SK-N-SH (cell line): ENCODE measurements around the gene SLC2A14. TPM values are rescaled to one million over a fixed set of nuclear protein-coding genes. Genes with fewer than 3 reads are reported as not detected.

ENCODE experiments used
- CTCF ChIA-PET: fragments of 300-600, 350-600 bp; formaldehyde crosslinking; extraction: SDS; loops from one replicate; lab custom pipeline; 2021; lab: Yijun Ruan, JAX
- POLR2A ChIA-PET: fragments of 350-600 bp; sonication (Branson Sonifier 250); formaldehyde crosslinking; extraction: SDS; loops from one replicate; lab custom pipeline; 2020; ENCODE audit warnings: antibody characterized with exemption, inconsistent platforms; lab: Yijun Ruan, JAX
- DNase-seq: peaks from one replicate; pipeline ENCODE4 v3.0.0; 2012
- H2AFZ ChIP-seq: fragments of 200-600 bp; sonication (generic); 2 replicates; pipeline ENCODE4 v1.8.1; 2016; ENCODE audit warnings: antibody characterized with exemption, mild to moderate bottlenecking, low read depth
- H3F3A ChIP-seq: fragments of 200-600 bp; sonication (generic); replicated peaks from 2 replicates; pipeline ENCODE3; 2016; ENCODE audit warnings: antibody characterized with exemption, mild to moderate bottlenecking; ENCODE audit not compliant: insufficient read depth
- H3K27ac ChIP-seq, 2 experiments: fragments of 200-500 bp in 1 of 2; fragments of 200-600 bp in 1 of 2; sonication (Bioruptor generic) in 1 of 2; sonication (generic), shearing (Covaris generic) in 1 of 2; 2 replicates each; pipeline versions ENCODE4 v1.5.1 to v1.6.1; 2014 to 2016; ENCODE audit warnings: low read depth in 2 of 2, inconsistent platforms in 1 of 2, low read length in 1 of 2, mild to moderate bottlenecking in 1 of 2, mixed read lengths in 1 of 2
- H3K27me3 ChIP-seq: fragments of 200-600 bp; sonication (generic), shearing (Covaris generic); 2 replicates; pipeline ENCODE4 v1.6.1; 2016; ENCODE audit warnings: mixed run types; ENCODE audit not compliant: insufficient read depth
- H3K36me3 ChIP-seq, 2 experiments: fragments of 200-500 bp in 1 of 2; fragments of 200-600 bp in 1 of 2; sonication (Bioruptor generic) in 1 of 2; sonication (generic) in 1 of 2; replicated peaks in 1 of 2; 2 replicates each; pipeline versions ENCODE3 to v1.5.1; 2014 to 2016; ENCODE audit warnings: low read length in 1 of 2, mild to moderate bottlenecking in 1 of 2; ENCODE audit not compliant: insufficient read depth in 2 of 2, control insufficient read depth in 1 of 2
- H3K4me1 ChIP-seq, 2 experiments: fragments of 200-500 bp in 1 of 2; fragments of 200-600 bp in 1 of 2; sonication (Bioruptor generic) in 1 of 2; sonication (generic), shearing (Covaris generic) in 1 of 2; 2 replicates each; pipeline versions ENCODE4 v1.5.1 to v1.6.1; 2014 to 2016; ENCODE audit warnings: low read depth in 1 of 2, low read length in 1 of 2, mixed run types in 1 of 2; ENCODE audit not compliant: insufficient read depth in 2 of 2, control insufficient read depth in 1 of 2
- H3K4me2 ChIP-seq: fragments of 200-600 bp; sonication (generic), shearing (Covaris generic); 2 replicates; pipeline ENCODE4 v1.6.1; 2017; ENCODE audit warnings: mixed run types
- H3K4me3 ChIP-seq, 2 experiments: fragments of 200-500 bp in 1 of 2; fragments of 200-600 bp in 1 of 2; sonication (Bioruptor generic) in 1 of 2; sonication (generic), shearing (Covaris generic) in 1 of 2; 2 replicates each; pipeline versions ENCODE4 v1.5.1 to v1.8.1; 2014 to 2016; ENCODE audit warnings: low read depth in 2 of 2, inconsistent platforms in 1 of 2, low read length in 1 of 2, mild to moderate bottlenecking in 1 of 2, mixed read lengths in 1 of 2, moderate library complexity in 1 of 2
- H3K79me2 ChIP-seq: fragments of 200-600 bp; sonication (generic); 2 replicates; pipeline ENCODE4 v1.8.1; 2017; ENCODE audit warnings: mild to moderate bottlenecking; ENCODE audit not compliant: insufficient read depth
- H3K9ac ChIP-seq: fragments of 200-600 bp; sonication (generic); 2 replicates; pipeline ENCODE4 v1.6.1; 2017; ENCODE audit warnings: mixed run types
- H3K9me2 ChIP-seq: fragments of 200-600 bp; sonication (generic); 2 replicates; pipeline ENCODE4 v1.6.1; 2017; ENCODE audit warnings: mixed run types
- H3K9me3 ChIP-seq: fragments of 200-600 bp; sonication (generic); 2 replicates; pipeline ENCODE4 v1.6.1; 2017; ENCODE audit warnings: mixed run types, mild to moderate bottlenecking, moderate library complexity
- H4K20me1 ChIP-seq: fragments of 200-600 bp; sonication (generic); 2 replicates; pipeline ENCODE4 v1.6.1; 2017; ENCODE audit warnings: mild to moderate bottlenecking, mixed run types; ENCODE audit not compliant: insufficient read depth
- CHD2 ChIP-seq: fragments of 150-350 bp; IDR thresholded peaks from 2 replicates; pipeline ENCODE4 v1.6.1; 2018; ENCODE audit warnings: low read length; ENCODE audit not compliant: partially characterized antibody
- ELF1 ChIP-seq: IDR thresholded peaks from 2 replicates; pipeline ENCODE4 v1.4.0; 2012
- EZH2phosphoT487 ChIP-seq: fragments of 200-600 bp; sonication (generic); IDR thresholded peaks from 2 replicates; pipeline ENCODE4 v1.6.1; 2017; ENCODE audit warnings: low read depth, mixed run types, mild to moderate bottlenecking, antibody characterized with exemption, moderate library complexity, borderline replicate concordance
- FOSL2 ChIP-seq: IDR thresholded peaks from 2 replicates; pipeline ENCODE4 v1.4.0; 2012; ENCODE audit warnings: low read depth, mild to moderate bottlenecking, moderate library complexity, borderline replicate concordance
- FOXJ3 ChIP-seq: sonication (generic); formaldehyde crosslinking; IDR thresholded peaks from 2 replicates; pipeline ENCODE4 v1.5.1; 2020; ENCODE audit warnings: mild to moderate bottlenecking, missing genetic modification reagents
- GABPA ChIP-seq: IDR thresholded peaks from 2 replicates; pipeline ENCODE4 v1.4.0; 2012; ENCODE audit warnings: low read depth, mild to moderate bottlenecking
- GATA2 ChIP-seq: sonication (generic); formaldehyde crosslinking; IDR thresholded peaks from 2 replicates; pipeline ENCODE4 v1.5.0; 2020; ENCODE audit warnings: mild to moderate bottlenecking, missing genetic modification reagents
- MAX ChIP-seq: IDR thresholded peaks from 2 replicates; pipeline ENCODE4 v1.4.0; 2012; ENCODE audit warnings: low read depth
- MEF2A ChIP-seq: IDR thresholded peaks from 2 replicates; pipeline ENCODE4 v1.4.0; 2012; ENCODE audit warnings: low read depth, borderline replicate concordance
- MXI1 ChIP-seq: IDR thresholded peaks from 2 replicates; pipeline ENCODE4 v1.6.1; 2012; ENCODE audit warnings: mild to moderate bottlenecking, low read depth, low read length, improper control_type of control experiment
- NFIC ChIP-seq: IDR thresholded peaks from 2 replicates; pipeline ENCODE4 v1.4.0; 2012; ENCODE audit warnings: borderline replicate concordance
- NRF1 ChIP-seq: IDR thresholded peaks from 2 replicates; pipeline ENCODE4 v1.6.1; 2012; ENCODE audit warnings: low read depth, mild to moderate bottlenecking, low read length
- POLR2AphosphoS5 ChIP-seq: IDR thresholded peaks from 2 replicates; pipeline ENCODE4 v1.6.1; 2012; ENCODE audit warnings: low read depth, low read length
- RAD21 ChIP-seq: IDR thresholded peaks from 2 replicates; pipeline ENCODE4 v1.6.1; 2012; ENCODE audit warnings: mild to moderate bottlenecking, low read length
- RXRA ChIP-seq: IDR thresholded peaks from 2 replicates; pipeline ENCODE4 v1.4.0; 2012; ENCODE audit warnings: low read depth, mild to moderate bottlenecking, borderline replicate concordance
- SIN3A ChIP-seq: IDR thresholded peaks from 2 replicates; pipeline ENCODE4 v1.6.1; 2012; ENCODE audit warnings: low read depth, mild to moderate bottlenecking, low read length, moderate library complexity, borderline replicate concordance
- TEAD4 ChIP-seq: IDR thresholded peaks from 2 replicates; pipeline ENCODE4 v1.4.0; 2012; ENCODE audit warnings: mild to moderate bottlenecking, borderline replicate concordance; ENCODE audit not compliant: insufficient read depth
- WGBS: methylation state at CpG from one replicate; pipeline ENCODE4 v1.1.6; 2017; ENCODE audit warnings: low lambda C conversion rate; 5-methylcytosine and 5-hydroxymethylcytosine counted together
- polyA plus RNA-seq, 3 experiments: library from polyadenylated mRNA; depleted of rRNA; stranded (reverse); fragments of >200 nt; gene quantifications; 2 replicates each; pipeline ENCODE4 v1.2.3, GENCODE V29; 2012
- TF ChIP-seq, protein P1 (sequence below): IDR thresholded peaks from 2 replicates; pipeline ENCODE4 v1.6.1; 2012; ENCODE audit warnings: mild to moderate bottlenecking, low read depth, low read length, moderate library complexity

Gene SLC2A14
- polyA plus RNA-seq, 1 of the 3 experiments (the other 2 are of a cell fraction) = 0.39 TPM

DNA sequence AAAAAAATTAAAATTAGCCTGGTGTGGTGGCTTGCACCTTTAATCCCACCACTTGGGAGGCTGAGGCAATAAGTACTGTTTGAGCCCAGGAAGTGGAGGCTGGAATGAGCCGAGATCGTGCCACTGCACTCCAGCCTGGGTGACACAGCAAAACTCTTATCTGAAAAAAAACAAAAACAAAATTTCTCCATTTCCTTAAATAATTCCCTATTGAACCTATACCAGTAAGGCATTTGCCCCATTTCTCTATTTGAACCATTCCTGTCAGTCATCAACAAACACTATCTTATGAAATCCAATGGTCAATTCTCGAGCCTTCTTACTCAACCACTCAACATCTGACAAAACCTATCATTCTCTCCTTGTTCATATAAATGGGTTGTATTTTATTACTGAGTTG is 14.7 kb downstream of the SLC2A14 start:
- no peak overlapping the region for H2AFZ ChIP-seq
- H3F3A ChIP-seq = peaks cover 21% of the 10 kb centered on the region
- no peaks in the 10 kb centered on the region for H4K20me1 ChIP-seq
- H3K9ac ChIP-seq = no peak overlapping the region
- no peaks in the 10 kb centered on the region for H3K79me2 ChIP-seq
- no peaks in the 10 kb centered on the region for H3K9me3 ChIP-seq
- H3K4me3 ChIP-seq = no peak overlapping the region
- DNase-seq = no peak
- H3K27me3 ChIP-seq = peaks cover 24% of the 10 kb centered on the region
- TF ChIP-seq CHD2 (no peak), MAX (no peak), NFIC (no peak), GATA2 (CRISPR knock-in tag) (no peak), ELF1 (no peak), TEAD4 (no peak), MEF2A (no peak), RXRA (no peak), GABPA (no peak), POLR2AphosphoS5 (no peak), RAD21 (no peak)
- TF ChIP-seq, protein P1, sequence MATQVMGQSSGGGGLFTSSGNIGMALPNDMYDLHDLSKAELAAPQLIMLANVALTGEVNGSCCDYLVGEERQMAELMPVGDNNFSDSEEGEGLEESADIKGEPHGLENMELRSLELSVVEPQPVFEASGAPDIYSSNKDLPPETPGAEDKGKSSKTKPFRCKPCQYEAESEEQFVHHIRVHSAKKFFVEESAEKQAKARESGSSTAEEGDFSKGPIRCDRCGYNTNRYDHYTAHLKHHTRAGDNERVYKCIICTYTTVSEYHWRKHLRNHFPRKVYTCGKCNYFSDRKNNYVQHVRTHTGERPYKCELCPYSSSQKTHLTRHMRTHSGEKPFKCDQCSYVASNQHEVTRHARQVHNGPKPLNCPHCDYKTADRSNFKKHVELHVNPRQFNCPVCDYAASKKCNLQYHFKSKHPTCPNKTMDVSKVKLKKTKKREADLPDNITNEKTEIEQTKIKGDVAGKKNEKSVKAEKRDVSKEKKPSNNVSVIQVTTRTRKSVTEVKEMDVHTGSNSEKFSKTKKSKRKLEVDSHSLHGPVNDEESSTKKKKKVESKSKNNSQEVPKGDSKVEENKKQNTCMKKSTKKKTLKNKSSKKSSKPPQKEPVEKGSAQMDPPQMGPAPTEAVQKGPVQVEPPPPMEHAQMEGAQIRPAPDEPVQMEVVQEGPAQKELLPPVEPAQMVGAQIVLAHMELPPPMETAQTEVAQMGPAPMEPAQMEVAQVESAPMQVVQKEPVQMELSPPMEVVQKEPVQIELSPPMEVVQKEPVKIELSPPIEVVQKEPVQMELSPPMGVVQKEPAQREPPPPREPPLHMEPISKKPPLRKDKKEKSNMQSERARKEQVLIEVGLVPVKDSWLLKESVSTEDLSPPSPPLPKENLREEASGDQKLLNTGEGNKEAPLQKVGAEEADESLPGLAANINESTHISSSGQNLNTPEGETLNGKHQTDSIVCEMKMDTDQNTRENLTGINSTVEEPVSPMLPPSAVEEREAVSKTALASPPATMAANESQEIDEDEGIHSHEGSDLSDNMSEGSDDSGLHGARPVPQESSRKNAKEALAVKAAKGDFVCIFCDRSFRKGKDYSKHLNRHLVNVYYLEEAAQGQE = no peak
- CTCF ChIA-PET = no interaction called here
- WGBS = 50% methylated on average over 3 of the region's 3 CpGs
- no peak overlapping the region for H3K4me2 ChIP-seq
- H3K4me1 ChIP-seq = peaks cover 0 to 14% of the 10 kb centered on the region in 2 experiments; a peak in 1 of 4 replicates
- POLR2A ChIA-PET = no interaction called here
- H3K36me3 ChIP-seq = no peaks in the 10 kb centered on the region
- H3K27ac ChIP-seq = no peak overlapping the region
- H3K9me2 ChIP-seq = no peaks in the 10 kb centered on the region

- H3K9me2 ChIP-seq = no peaks in the 10 kb centered on the region
- no peaks in the 10 kb centered on the region for H3K79me2 ChIP-seq
- H3F3A ChIP-seq = peaks cover 21% of the 10 kb centered on the region
- CTCF ChIA-PET = no interaction called here
- no peak overlapping the region for H3K9ac ChIP-seq
- WGBS = 65% methylated on average over 6 of the region's 6 CpGs
- H3K27ac ChIP-seq = no peak overlapping the region
- TF ChIP-seq MXI1 (no peak), TEAD4 (no peak), CHD2 (no peak), FOSL2 (no peak), SIN3A (no peak), GATA2 (CRISPR knock-in tag) (no peak), MAX (no peak), NRF1 (no peak), EZH2phosphoT487 (no peak), ELF1 (no peak), FOXJ3 (no peak)
- TF ChIP-seq, all 33 proteins: peak for 0
- Histone ChIP-seq H3K4me1 (peaks cover 0 to 14% of the 10 kb centered on the region in 2 experiments; a peak in 1 of 4 replicates), H4K20me1 (no peaks in the 10 kb centered on the region), H2AFZ (no peak overlapping the region), H3K4me3 (no peak overlapping the region), H3K4me2 (no peak overlapping the region), H3K27me3 (peaks cover 38% of the 10 kb centered on the region), H3K36me3 (no peaks in the 10 kb centered on the region), H3K9me3 (no peaks in the 10 kb centered on the region)
- no peak for DNase-seq
- POLR2A ChIA-PET = no interaction called here
Observed at GRCh38 chr12:7856516-7856915, 16.2 kb downstream of the SLC2A14 start.
